A673 (cell line): ENCODE data around the gene CARD16. TPM values are rescaled to one million over a fixed set of nuclear protein-coding genes. Genes with fewer than 3 reads are reported as not detected.

Source experiments
- BruUV-seq: library from RNA; stranded (reverse); fragments of 400-500 nt; replicated peaks from 2 replicates; lab custom pipeline; 2021; lab: Mats Ljungman, UMichigan
- CTCF ChIA-PET: fragments of 300-600 bp; sonication (Branson Sonifier 250); formaldehyde crosslinking; loops from one replicate; lab custom pipeline; 2022; ENCODE audit warnings: antibody characterized with exemption; lab: Charles Lee
- POLR2A ChIA-PET: fragments of 300-600 bp; sonication (Branson Sonifier 250); formaldehyde crosslinking; loops from one replicate; lab custom pipeline; 2022; ENCODE audit warnings: antibody characterized with exemption; ENCODE audit not compliant: low non-redundant PET; lab: Charles Lee
- DNase-seq: peaks from one replicate; pipeline ENCODE4 v3.0.0-alpha.2; 2015; ENCODE audit warnings: low spot score
- H3K27ac ChIP-seq: fragments of 200-600 bp; sonication (generic); 2 replicates; pipeline ENCODE4 v1.5.1; 2016; ENCODE audit warnings: mixed run types, low read depth, mild to moderate bottlenecking, mixed read lengths, antibody characterized with exemption, low read length; ENCODE audit not compliant: poor library complexity, severe bottlenecking
- H3K27me3 ChIP-seq: fragments of 200-600 bp; sonication (generic); replicated peaks from 2 replicates; pipeline ENCODE4 v1.6.1; 2017; ENCODE audit warnings: mixed run types, low read depth, mild to moderate bottlenecking, mixed read lengths, antibody characterized with exemption, low read length; ENCODE audit not compliant: insufficient read depth, poor library complexity
- H3K36me3 ChIP-seq: fragments of 200-600 bp; sonication (generic); 2 replicates; pipeline ENCODE4 v1.6.1; 2016; ENCODE audit warnings: mixed run types, mild to moderate bottlenecking, mixed read lengths, antibody characterized with exemption, low read length; ENCODE audit not compliant: insufficient read depth, poor library complexity, severe bottlenecking
- H3K4me1 ChIP-seq: fragments of 200-600 bp; sonication (generic); 2 replicates; pipeline ENCODE4 v1.6.1; 2017; ENCODE audit warnings: mixed run types, mild to moderate bottlenecking, mixed read lengths, antibody characterized with exemption, low read length; ENCODE audit not compliant: insufficient read depth, poor library complexity, severe bottlenecking
- H3K4me3 ChIP-seq: fragments of 200-600 bp; sonication (generic); 2 replicates; pipeline ENCODE4 v1.5.1; 2016; ENCODE audit warnings: low read depth, mixed run types, mild to moderate bottlenecking, mixed read lengths, low read length; ENCODE audit not compliant: poor library complexity, severe bottlenecking
- H3K9me3 ChIP-seq: fragments of 200-600 bp; sonication (generic); 2 replicates; pipeline ENCODE4 v1.6.1; 2016; ENCODE audit warnings: mixed run types, low read depth, mild to moderate bottlenecking, mixed read lengths, antibody characterized with exemption, low read length; ENCODE audit not compliant: poor library complexity, severe bottlenecking
- CTCF ChIP-seq: fragments of 300-800, 200-600 bp; sonication (generic); conservative IDR thresholded peaks from 2 replicates; pipeline ENCODE4 v1.5.1; 2017; ENCODE audit warnings: low read depth, mild to moderate bottlenecking, antibody characterized with exemption, low read length, moderate library complexity, mixed read lengths
- EZH2 ChIP-seq: fragments of 200-600 bp; sonication (generic); IDR thresholded peaks from 2 replicates; pipeline ENCODE4 v1.6.1; 2017; ENCODE audit warnings: borderline replicate concordance, low read depth, mild to moderate bottlenecking, mixed read lengths, antibody characterized with exemption, low read length; ENCODE audit not compliant: poor library complexity, severe bottlenecking
- intact Hi-C: fragments of 100-400 bp; cut with micrococcal nuclease; formaldehyde crosslinking; loops from one replicate; pipeline ENCODE4 v1.10.0; 2022; ENCODE audit not compliant: unreplicated experiment
- total RNA-seq: library from RNA; stranded (reverse); gene quantifications from 2 replicates; pipeline ENCODE4 v1.2.3, GENCODE V29; 2021

The CARD16 gene
- total RNA-seq, 1 experiment from 2014 or later = 8.0 TPM

DNA sequence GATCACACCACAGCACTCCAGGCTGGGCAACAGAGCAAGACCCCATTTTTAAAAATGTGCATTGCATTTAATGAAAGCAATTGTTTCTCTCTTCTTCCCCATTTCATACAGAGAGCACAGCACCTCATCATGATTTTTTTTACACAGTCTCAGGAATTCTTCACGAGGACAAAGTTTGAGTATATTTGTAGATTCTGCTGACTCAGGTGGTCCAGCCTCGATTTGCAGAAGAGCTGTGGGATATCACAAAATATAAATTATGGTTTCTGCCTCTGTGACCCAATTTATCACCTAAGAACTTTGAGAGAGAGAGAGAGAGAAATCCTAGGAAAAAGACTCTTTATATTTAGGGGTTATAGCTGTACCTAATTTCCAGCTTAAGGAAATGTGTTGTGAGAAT, 42.0 kb downstream of the CARD16 start:
- Histone ChIP-seq H3K4me3 (no peak overlapping the region), H3K36me3 (no peaks in the 10 kb centered on the region), H3K27me3 (no peaks in the 10 kb centered on the region), H3K9me3 (no peaks in the 10 kb centered on the region), H3K4me1 (no peaks in the 10 kb centered on the region), H3K27ac (no peak overlapping the region)
- CTCF ChIA-PET = no interaction called here
- TF ChIP-seq EZH2 = no peak
- no peak for TF ChIP-seq CTCF
- intact Hi-C loops = no loop called here
- POLR2A ChIA-PET = no interaction called here
- no TSS peak for BruUV-seq
- DNase-seq = no peak

DNA sequence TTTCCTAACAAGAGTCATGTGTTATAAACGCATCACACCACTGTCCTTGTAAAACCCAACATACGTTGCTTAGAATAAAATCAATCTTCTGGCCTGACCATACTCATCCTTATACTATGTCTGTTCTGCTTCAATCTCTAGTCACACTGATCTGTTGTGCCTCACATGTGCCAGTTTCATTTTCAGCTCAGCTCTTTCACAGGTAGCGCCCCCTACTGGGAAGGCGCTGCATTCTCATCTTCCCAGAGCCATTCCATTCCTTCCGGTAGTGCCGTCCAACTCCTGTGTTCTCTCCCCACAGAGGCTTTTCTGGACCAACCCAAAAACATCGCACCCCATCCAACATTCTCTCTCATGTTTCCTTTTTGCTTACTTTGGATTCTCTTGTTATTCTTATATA, 44.3 kb downstream of the CARD16 start:
- POLR2A ChIA-PET = no interaction called here
- TF ChIP-seq CTCF (peak; percentile 84), EZH2 (no peak)
- Histone ChIP-seq H3K4me1 (no peaks in the 10 kb centered on the region), H3K9me3 (no peaks in the 10 kb centered on the region), H3K4me3 (no peak overlapping the region), H3K36me3 (no peaks in the 10 kb centered on the region), H3K27ac (no peak overlapping the region), H3K27me3 (no peaks in the 10 kb centered on the region)
- DNase-seq = peak; percentile 40
- no TSS peak for BruUV-seq
- CTCF ChIA-PET = no interaction called here
- intact Hi-C loops = no loop called here

DNA sequence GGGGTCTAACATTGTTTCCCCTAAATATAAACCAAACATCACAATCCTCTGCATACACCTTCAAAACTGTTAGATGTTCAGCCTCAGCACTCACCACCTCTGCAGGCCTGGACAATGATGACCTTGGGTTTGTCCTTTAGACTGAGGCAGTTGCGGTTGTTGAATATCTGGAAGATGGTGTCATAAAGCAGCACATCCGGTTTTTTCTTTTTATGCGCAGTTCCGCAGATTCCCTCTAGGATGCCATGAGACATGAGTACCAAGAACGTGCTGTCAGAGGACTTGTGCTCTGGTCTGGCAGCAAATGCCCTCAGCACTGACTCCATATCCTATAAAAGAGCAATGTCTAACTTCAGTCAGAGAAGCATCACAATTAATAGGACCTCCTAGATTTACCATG, 45.0 kb downstream of the CARD16 start:
- CTCF ChIA-PET = no interaction called here
- H3K4me3 ChIP-seq = no peak overlapping the region
- intact Hi-C loops = no loop called here
- TF ChIP-seq EZH2 = no peak
- TF ChIP-seq CTCF = no peak
- H3K36me3 ChIP-seq = no peaks in the 10 kb centered on the region
- H3K4me1 ChIP-seq = no peaks in the 10 kb centered on the region
- H3K27me3 ChIP-seq = no peaks in the 10 kb centered on the region
- BruUV-seq = no TSS peak
- no peaks in the 10 kb centered on the region for H3K9me3 ChIP-seq
- POLR2A ChIA-PET = no interaction called here
- peak; percentile 52 for DNase-seq
- no peak overlapping the region for H3K27ac ChIP-seq
